HG03103 (cell line): ENCODE data around the gene CAPN13.

Source experiments
- ATAC-seq: cut with Tn5 transposase; IDR thresholded peaks from one replicate; pipeline ENCODE4 v1.9.1; 2021; ENCODE audit warnings: low read depth; ENCODE audit not compliant: unreplicated experiment

Gene CAPN13

DNA sequence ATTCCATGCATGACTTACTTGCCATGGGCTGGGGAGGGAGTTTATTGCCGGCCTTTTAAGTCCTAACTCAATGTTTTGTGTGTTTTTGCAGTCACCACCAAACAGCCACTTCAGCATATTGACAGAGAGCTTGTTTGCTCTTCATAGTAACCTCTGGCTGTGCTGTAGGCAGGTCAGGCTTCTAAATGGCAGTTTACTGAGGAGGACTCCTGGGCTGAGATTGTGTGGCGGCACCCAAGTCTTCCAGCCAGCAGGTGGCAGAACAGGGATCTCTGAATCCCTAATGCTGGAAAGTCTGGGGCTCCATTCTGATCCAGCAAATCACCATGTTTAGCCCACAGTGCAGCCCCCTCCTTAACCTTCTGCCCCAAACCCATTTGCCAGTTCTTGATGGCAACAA, 121.2 kb downstream of the CAPN13 start:
- ATAC-seq, result no peak

GRCh38 chr2:30684996-30685395, 122.2 kb downstream of the CAPN13 start:
- no peak for ATAC-seq

DNA sequence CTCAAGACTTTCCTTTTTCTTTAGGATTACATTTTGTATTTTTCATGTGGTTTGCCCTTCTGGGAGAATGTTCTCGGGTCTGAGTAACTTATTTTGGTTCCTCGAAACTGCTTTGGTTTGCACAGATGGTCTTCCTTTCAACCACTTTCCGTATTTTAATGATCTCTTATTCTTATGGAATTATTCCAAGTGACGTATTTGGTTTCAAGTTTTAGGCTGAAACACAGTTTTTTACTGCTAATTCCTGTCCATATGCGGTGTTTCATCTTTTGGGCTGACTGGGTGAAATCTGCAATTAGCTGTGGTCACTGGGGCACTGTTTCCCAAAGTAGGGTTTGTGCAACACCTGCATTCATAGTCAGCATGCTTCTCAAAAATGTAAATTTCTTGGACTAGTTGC, 122.7 kb downstream of the CAPN13 start:
- ATAC-seq, result no peak

- no peak for ATAC-seq
Measured at GRCh38 chr2:30684026-30684425, 123.2 kb downstream of the CAPN13 start.

DNA sequence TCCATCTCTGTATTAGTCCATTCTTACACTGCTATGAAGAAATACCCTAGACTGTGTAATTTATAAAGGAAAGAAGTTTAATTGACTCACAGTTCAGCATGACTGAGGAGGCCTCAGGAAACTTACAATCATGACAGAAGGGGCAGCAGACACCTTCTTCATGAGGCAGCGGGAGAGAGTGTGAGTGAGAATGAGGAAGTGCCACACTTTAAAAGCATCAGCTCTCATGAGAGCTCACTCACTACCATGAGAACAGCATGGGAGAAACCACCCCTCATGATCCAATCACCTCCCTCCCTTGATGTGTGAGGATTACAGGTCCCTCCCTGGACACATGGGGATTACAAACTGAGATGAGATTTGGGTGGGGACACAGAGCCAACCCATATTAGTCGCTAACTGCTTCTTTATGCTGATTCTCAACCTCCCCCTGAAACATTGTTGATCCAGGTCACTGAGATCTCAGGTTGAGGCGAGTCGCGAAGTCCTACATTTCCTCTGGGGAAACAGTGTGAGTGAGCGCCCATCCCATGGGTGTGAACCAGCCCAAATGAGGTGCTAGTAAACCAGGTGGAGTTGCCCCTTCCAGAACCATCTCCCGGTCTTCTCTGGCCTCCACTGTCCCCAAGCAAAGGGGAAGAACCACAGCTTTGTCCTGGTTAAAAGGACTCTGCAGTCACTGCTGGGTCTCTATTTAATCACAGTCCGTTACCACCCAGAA, 123.8 kb downstream of the CAPN13 start:
- ATAC-seq, result no peak

- ATAC-seq, result no peak
Measured at GRCh38 chr2:30681022-30681421, 126.2 kb downstream of the CAPN13 start.

- ATAC-seq, result no peak
Measured at GRCh38 chr2:30680121-30680520, 127.1 kb downstream of the CAPN13 start.

- no peak for ATAC-seq
Measured at GRCh38 chr2:30679426-30680088, 127.7 kb downstream of the CAPN13 start.

- no peak for ATAC-seq
Measured at GRCh38 chr2:30678410-30679137, 128.7 kb downstream of the CAPN13 start.

DNA sequence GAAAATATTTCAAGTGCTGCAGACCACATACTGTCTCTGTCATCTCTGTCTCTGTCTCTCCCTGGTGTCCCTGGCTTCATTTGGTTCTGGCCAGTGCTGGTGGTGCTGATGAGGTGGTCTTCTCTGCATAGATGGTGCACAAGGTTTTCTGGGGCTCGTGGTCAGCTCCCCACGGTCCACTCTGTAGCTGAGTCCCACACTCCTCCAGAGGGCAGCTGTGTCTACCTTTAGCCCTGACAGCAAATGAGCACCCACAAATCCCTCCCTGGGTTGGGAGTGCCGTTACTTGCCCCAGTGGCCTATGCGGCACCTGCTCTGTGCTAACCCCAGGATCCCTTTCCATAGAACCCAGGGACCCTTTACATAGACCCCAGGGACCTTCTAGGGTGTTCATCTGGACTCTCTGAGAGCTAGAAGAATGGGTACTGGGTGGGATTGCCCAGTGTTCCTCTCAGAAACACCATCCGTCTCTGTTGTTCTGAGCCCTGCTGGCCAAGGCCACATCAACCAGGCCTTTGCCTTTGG, 129.3 kb downstream of the CAPN13 start:
- ATAC-seq, result no peak

GRCh38 chr2:30677231-30677630, 130.0 kb downstream of the CAPN13 start:
- no peak for ATAC-seq

- no peak for ATAC-seq
Measured at GRCh38 chr2:30675758-30676157, 131.5 kb downstream of the CAPN13 start.

GRCh38 chr2:30673127-30673526, 134.1 kb downstream of the CAPN13 start:
- no peak for ATAC-seq
